Smooth muscle cell (in vitro differentiated cells): ENCODE results near the gene BBS1. TPM values are rescaled to one million over a fixed set of nuclear protein-coding genes. Genes with fewer than 3 reads are reported as not detected.

ENCODE experiments used
- DNase-seq: peaks from one replicate; lab custom pipeline; 2025; ENCODE audit not compliant: unreplicated experiment; lab: John Stamatoyannopoulos, UW
- H2AFZ ChIP-seq: fragments of 200-600 bp; sonication (generic); 2 replicates; pipeline ENCODE4 v1.6.0; 2016; ENCODE audit warnings: antibody characterized with exemption, low read depth, mild to moderate bottlenecking
- H3F3A ChIP-seq: fragments of 200-600 bp; sonication (generic); 2 replicates; pipeline ENCODE4 v1.6.0; 2017; ENCODE audit warnings: antibody characterized with exemption, low read depth
- H3K27ac ChIP-seq: fragments of 200-600 bp; sonication (generic); 2 replicates; pipeline ENCODE4 v1.5.1; 2016; ENCODE audit warnings: low read depth, mild to moderate bottlenecking
- H3K27me3 ChIP-seq: fragments of 200-600 bp; sonication (generic); 2 replicates; pipeline ENCODE4 v1.6.1; 2016; ENCODE audit warnings: low read depth, mild to moderate bottlenecking
- H3K36me3 ChIP-seq: fragments of 200-600 bp; sonication (generic); 2 replicates; pipeline ENCODE4 v1.5.1; 2016; ENCODE audit warnings: low read depth
- H3K4me1 ChIP-seq: fragments of 200-600 bp; sonication (generic); 2 replicates; pipeline ENCODE4 v1.5.1; 2016; ENCODE audit warnings: low read depth
- H3K4me2 ChIP-seq: fragments of 200-600 bp; sonication (generic); 2 replicates; pipeline ENCODE4 v1.6.0; 2016; ENCODE audit warnings: mild to moderate bottlenecking
- H3K4me3 ChIP-seq: fragments of 200-600 bp; sonication (generic); 2 replicates; pipeline ENCODE4 v1.5.1; 2016; ENCODE audit warnings: mild to moderate bottlenecking
- H3K79me2 ChIP-seq: fragments of 200-600 bp; sonication (generic); 2 replicates; pipeline ENCODE4 v1.6.0; 2016; ENCODE audit warnings: low read depth, mild to moderate bottlenecking
- H3K9ac ChIP-seq: fragments of 200-600 bp; sonication (generic); 2 replicates; pipeline ENCODE4 v1.6.0; 2016; ENCODE audit warnings: low read depth
- H3K9me3 ChIP-seq: fragments of 200-600 bp; sonication (generic); replicated peaks from 2 replicates; pipeline ENCODE4 v1.5.1; 2016; ENCODE audit warnings: low read depth
- H4K20me1 ChIP-seq: fragments of 200-600 bp; sonication (generic); 2 replicates; pipeline ENCODE4 v1.6.0; 2016; ENCODE audit warnings: low read depth
- CTCF ChIP-seq: fragments of 200-600 bp; sonication (generic); IDR thresholded peaks from 2 replicates; pipeline ENCODE4 v1.5.1; 2017; ENCODE audit warnings: borderline replicate concordance, mild to moderate bottlenecking, antibody characterized with exemption; ENCODE audit not compliant: insufficient read depth, poor library complexity, severe bottlenecking
- WGBS: methylation state at CpG from one replicate; pipeline ENCODE4 v1.1.7; 2016; ENCODE audit warnings: low lambda C conversion rate; 5-methylcytosine and 5-hydroxymethylcytosine counted together
- polyA plus RNA-seq: library from polyadenylated mRNA; unstranded; fragments of >200 nt; fragmentation: Nextera tagmentation; extraction: Ambion mirVana; gene quantifications from 2 replicates; pipeline ENCODE4 v1.2.1, GENCODE V29; 2016
- total RNA-seq: library from RNA; depleted of rRNA; stranded (reverse); fragments of >200 nt; gene quantifications from 2 replicates; pipeline ENCODE4 v1.2.3, GENCODE V29; 2014

BBS1 gene
- total and polyA plus RNA-seq, 2 experiments from 2014 or later: 13.0 to 30.1 TPM

GRCh38 chr11:66488957-66489356 is 21.5 kb upstream of the BBS1 start:
- Histone ChIP-seq H3K9ac (no peak overlapping the region), H3K9me3 (no peaks in the 10 kb centered on the region), H3K27me3 (no peaks in the 10 kb centered on the region), H2AFZ (no peak overlapping the region), H4K20me1 (no peaks in the 10 kb centered on the region), H3K27ac (no peak overlapping the region), H3K4me2 (no peak overlapping the region), H3F3A (no peaks in the 10 kb centered on the region), H3K36me3 (no peaks in the 10 kb centered on the region), H3K4me1 (no peaks in the 10 kb centered on the region), H3K79me2 (no peaks in the 10 kb centered on the region), H3K4me3 (no peak overlapping the region)
- 97% methylated on average over 10 of the region's 10 CpGs for WGBS
- DNase-seq: no peak
- no peak for TF ChIP-seq CTCF

DNA sequence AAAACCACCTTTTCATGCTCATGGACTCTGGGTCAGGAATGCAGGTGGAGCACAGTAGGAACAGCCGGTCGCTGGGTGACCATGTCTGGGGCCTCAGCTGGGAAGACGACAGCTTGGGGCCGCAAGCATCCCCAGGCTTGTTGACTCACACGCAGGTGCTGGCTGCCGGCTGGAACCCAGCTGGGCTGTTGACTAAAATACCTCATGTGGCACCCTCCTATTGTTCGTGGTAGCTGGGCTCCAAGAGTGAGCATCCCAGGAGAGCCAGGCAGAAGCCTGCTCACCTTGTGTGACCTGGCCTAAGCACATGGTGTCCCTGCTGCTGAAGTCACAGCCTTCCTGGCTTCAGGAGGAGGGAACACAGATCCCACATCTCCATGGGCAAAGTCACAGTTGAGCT is 20.8 kb upstream of the BBS1 start:
- H3K4me1 ChIP-seq: no peaks in the 10 kb centered on the region
- H3K9ac ChIP-seq: no peak overlapping the region
- no peak overlapping the region for H2AFZ ChIP-seq
- H3K4me2 ChIP-seq: no peak overlapping the region
- H3K9me3 ChIP-seq: no peaks in the 10 kb centered on the region
- no peaks in the 10 kb centered on the region for H3K36me3 ChIP-seq
- DNase-seq: no peak
- 88% methylated on average over 7 of the region's 7 CpGs for WGBS
- H3K27me3 ChIP-seq: no peaks in the 10 kb centered on the region
- no peak overlapping the region for H3K4me3 ChIP-seq
- no peaks in the 10 kb centered on the region for H3F3A ChIP-seq
- no peak for TF ChIP-seq CTCF
- no peak overlapping the region for H3K27ac ChIP-seq
- no peaks in the 10 kb centered on the region for H3K79me2 ChIP-seq
- H4K20me1 ChIP-seq: no peaks in the 10 kb centered on the region

DNA sequence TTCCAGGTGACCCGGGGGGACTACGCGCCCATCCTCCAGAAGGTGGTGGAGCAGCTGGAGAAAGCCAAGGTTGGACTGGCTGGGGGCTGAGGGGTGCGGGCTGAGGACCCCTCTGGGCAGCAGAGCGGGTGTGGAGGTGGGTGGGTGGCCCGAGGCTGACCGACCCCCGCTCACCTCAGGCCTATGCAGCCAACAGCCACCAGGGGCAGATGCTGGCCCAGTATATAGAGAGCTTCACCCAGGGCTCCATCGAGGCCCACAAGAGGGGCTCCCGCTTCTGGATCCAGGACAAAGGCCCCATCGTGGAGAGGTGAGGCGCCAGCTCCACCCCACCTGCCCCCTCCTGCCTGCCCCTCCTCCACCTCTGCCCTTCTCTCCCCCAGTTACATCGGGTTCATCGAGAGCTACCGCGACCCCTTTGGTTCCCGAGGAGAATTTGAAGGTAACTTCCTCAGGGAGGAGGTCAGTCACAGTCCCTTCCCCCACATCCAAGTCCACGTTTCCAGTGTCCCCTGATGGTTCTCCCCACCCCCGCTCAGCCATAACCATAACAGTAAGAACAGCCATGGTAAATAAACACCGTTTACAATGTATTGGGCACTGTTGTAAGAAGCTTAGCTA is 19.0 kb upstream of the BBS1 start:
- Histone ChIP-seq H3K4me3 (no peak overlapping the region), H2AFZ (no peak overlapping the region), H3K36me3 (no peaks in the 10 kb centered on the region), H3K27ac (no peak overlapping the region), H3K9me3 (no peaks in the 10 kb centered on the region), H3K9ac (no peak overlapping the region), H3K4me2 (no peak overlapping the region), H3K27me3 (no peaks in the 10 kb centered on the region), H3F3A (no peaks in the 10 kb centered on the region), H3K79me2 (no peaks in the 10 kb centered on the region), H4K20me1 (no peaks in the 10 kb centered on the region), H3K4me1 (no peaks in the 10 kb centered on the region)
- peak; percentile 32 for TF ChIP-seq CTCF
- no peak for DNase-seq
- WGBS: 90% methylated on average over 17 of the region's 20 CpGs

GRCh38 chr11:66492161-66492865 is 18.1 kb upstream of the BBS1 start:
- Histone ChIP-seq H3K4me3 (no peak overlapping the region), H3F3A (no peaks in the 10 kb centered on the region), H3K4me1 (no peaks in the 10 kb centered on the region), H3K9me3 (no peaks in the 10 kb centered on the region), H2AFZ (no peak overlapping the region), H3K27ac (no peak overlapping the region), H4K20me1 (no peaks in the 10 kb centered on the region), H3K36me3 (peaks cover 5% of the 10 kb centered on the region), H3K79me2 (no peaks in the 10 kb centered on the region), H3K4me2 (no peak overlapping the region), H3K27me3 (no peaks in the 10 kb centered on the region), H3K9ac (no peak overlapping the region)
- DNase-seq: no peak
- no peak for TF ChIP-seq CTCF
- 90% methylated on average over 10 of the region's 10 CpGs for WGBS
